Memory B cell (primary cell): ENCODE measurements around the gene PRKD2.

ENCODE experiments used
- ATAC-seq: fragments of 150-1000 bp; cut with Tn5 transposase; 2 replicates; pipeline ENCODE4 v1.10.0; 2021; ENCODE audit warnings: low read depth, mild to moderate bottlenecking, moderate library complexity
- DNase-seq, 2 donors: peaks; one replicate each; pipeline ENCODE4 v3.0.0; 2022; ENCODE audit warnings: low spot score in 2 of 2
- H3K27ac Mint-ChIP-seq: one replicate; pipeline ENCODE4 v1.8.0; 2022; ENCODE audit warnings: mild to moderate bottlenecking, moderate library complexity, mixed read lengths
- H3K27me3 Mint-ChIP-seq: one replicate; pipeline ENCODE4 v1.8.0; 2022; ENCODE audit warnings: mixed read lengths
- H3K36me3 Mint-ChIP-seq: one replicate; pipeline ENCODE4 v1.8.0; 2022; ENCODE audit warnings: mild to moderate bottlenecking, mixed read lengths
- H3K4me1 Mint-ChIP-seq: one replicate; pipeline ENCODE4 v1.8.0; 2022; ENCODE audit warnings: mixed read lengths
- H3K4me3 Mint-ChIP-seq: one replicate; pipeline ENCODE4 v1.8.0; 2022; ENCODE audit warnings: mild to moderate bottlenecking, moderate library complexity, mixed read lengths
- H3K9me3 Mint-ChIP-seq: one replicate; pipeline ENCODE4 v1.8.0; 2022; ENCODE audit warnings: mixed read lengths

Gene PRKD2

GRCh38 chr19:46661735-46662592 is 55.0 kb downstream of the PRKD2 start:
- Mint-ChIP-seq H3K36me3 (no peaks in the 10 kb centered on the region), H3K9me3 (no peaks in the 10 kb centered on the region), H3K4me1 (peaks cover 11% of the 10 kb centered on the region), H3K4me3 (peak overlapping the region; percentile 76), H3K27me3 (peaks cover 12% of the 10 kb centered on the region), H3K27ac (peak overlapping the region; percentile 73)
- peak; percentile 40 for ATAC-seq
- DNase-seq: peak; percentile 67 to 69

- Mint-ChIP-seq H3K36me3 (no peaks in the 10 kb centered on the region), H3K9me3 (no peaks in the 10 kb centered on the region), H3K27ac (peak within 1 kb of the TSS; percentile 73), H3K4me1 (peaks cover 11% of the 10 kb centered on the region), H3K27me3 (peaks cover 13% of the 10 kb centered on the region), H3K4me3 (peak within 1 kb of the TSS; percentile 76)
- DNase-seq (peak; percentile 99 to 100), ATAC-seq (peak; percentile 82)
These were observed 55.7 kb downstream of the PRKD2 start, which contains the start of gene DACT3 for GRCh38 chr19:46661020-46661731. DACT3 (minus strand) TSS chr19:46661182; CDS start chr19:46661064, 118 bp downstream.

DNA sequence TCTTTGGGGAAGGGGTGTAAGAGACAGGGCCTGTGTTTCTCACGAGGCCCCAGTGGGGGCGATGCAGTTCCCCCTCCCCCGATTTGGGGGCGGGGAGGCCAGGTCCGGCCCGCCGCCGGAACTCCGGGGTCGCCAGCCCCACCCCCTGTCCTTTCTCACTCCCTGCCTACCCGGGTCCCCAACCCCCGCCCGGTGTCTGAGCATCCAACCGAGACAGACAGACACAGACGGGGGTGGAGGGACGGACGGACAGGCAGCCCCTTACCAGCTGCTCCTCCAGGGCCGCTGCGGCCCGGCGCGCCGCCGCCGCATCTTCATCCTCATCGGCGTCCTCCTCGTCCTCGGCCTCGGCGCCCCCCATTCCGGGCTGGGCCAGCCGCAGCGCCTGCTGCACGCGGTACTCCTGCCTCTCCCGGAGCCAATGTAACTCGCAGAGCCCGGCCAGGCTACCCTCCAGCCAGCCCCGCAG is 56.3 kb downstream of the PRKD2 start:
- Mint-ChIP-seq H3K27me3 (peaks cover 14% of the 10 kb centered on the region), H3K4me3 (peak overlapping the region; percentile 76), H3K36me3 (no peaks in the 10 kb centered on the region), H3K4me1 (peaks cover 11% of the 10 kb centered on the region), H3K27ac (no peak overlapping the region), H3K9me3 (no peaks in the 10 kb centered on the region)
- DNase-seq (peak in 1 of 2 donors; percentile 42), ATAC-seq (peak; percentile 8)

DNA sequence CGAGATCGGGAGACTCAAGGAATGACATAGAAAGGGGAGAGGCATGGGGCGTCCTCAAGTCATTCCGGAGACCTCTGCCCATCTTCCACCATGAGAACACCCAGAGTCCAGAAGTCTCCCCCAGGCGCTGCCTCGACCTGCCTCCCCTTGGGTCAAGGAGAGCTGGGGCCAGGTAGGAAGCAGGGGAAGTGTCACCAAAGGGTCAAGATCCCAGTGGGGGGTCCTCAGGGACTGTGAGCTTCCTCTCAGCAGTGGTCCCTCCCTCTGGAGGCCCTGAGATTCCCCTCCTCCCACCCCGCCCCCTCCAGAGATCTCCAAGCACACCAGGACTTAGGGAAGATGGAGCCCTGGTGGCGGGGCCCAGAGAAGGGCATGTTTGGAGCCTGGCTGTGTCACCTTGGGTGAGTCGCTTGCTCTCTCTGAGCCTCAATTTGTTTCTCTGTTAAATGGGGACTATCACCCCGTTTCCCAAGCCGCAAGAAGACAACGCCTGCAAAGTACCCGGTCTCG is 56.9 kb downstream of the PRKD2 start:
- no peaks in the 10 kb centered on the region for H3K9me3 Mint-ChIP-seq
- H3K27ac Mint-ChIP-seq: no peak overlapping the region
- ATAC-seq: no peak
- peaks cover 16% of the 10 kb centered on the region for H3K27me3 Mint-ChIP-seq
- H3K4me3 Mint-ChIP-seq: peak overlapping the region; percentile 65
- H3K4me1 Mint-ChIP-seq: peaks cover 12% of the 10 kb centered on the region
- H3K36me3 Mint-ChIP-seq: no peaks in the 10 kb centered on the region
- DNase-seq: no peak

DNA sequence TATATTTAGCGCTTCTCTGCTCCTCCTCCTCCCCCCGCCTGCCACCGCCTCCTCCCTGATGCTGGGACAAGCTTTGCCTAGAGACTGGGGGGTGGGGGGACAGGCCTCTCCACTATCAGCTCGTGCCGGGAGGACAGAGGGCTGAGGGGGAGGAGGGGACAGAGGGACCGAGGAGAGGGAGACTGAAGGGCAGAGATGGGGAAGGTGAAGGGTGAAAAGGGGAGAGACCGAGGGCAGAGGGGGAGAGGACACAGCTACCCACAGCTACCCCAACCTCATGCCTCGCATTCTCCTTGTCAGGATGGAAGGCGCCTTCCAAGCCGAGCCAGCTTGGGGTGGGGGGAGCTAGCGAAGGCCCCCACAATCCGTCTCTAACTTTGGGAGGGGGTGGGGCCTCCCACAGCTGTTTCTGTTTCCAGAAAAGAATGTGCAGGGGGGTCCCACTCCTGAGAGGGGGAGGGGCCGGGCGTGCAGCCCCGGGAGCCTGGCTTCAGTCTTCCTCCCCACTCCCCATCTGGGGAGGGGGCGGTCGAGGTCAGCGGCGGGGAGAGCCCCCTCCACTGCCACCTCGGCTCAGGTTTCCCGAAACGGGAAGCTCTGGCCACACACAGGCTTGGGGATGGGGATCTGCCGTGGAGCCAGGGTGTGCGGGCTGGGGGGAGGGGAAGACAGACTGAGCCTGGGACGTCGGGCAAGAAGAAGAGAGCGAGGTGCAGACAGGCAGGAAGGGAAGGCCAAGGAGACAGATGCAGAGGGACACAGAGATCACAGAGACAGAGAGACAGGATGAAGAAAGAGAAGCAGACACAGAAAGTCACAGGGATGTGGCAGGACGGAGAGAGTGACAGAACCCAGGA is 57.5 kb downstream of the PRKD2 start:
- Mint-ChIP-seq H3K36me3 (no peaks in the 10 kb centered on the region), H3K4me3 (peak overlapping the region; percentile 65), H3K27me3 (peaks cover 18% of the 10 kb centered on the region), H3K27ac (no peak overlapping the region), H3K9me3 (no peaks in the 10 kb centered on the region), H3K4me1 (peaks cover 14% of the 10 kb centered on the region)
- ATAC-seq (no peak), DNase-seq (no peak)

GRCh38 chr19:46656541-46656940 is 60.4 kb downstream of the PRKD2 start:
- Mint-ChIP-seq H3K4me1 (peaks cover 14% of the 10 kb centered on the region), H3K36me3 (no peaks in the 10 kb centered on the region), H3K4me3 (no peak overlapping the region), H3K27me3 (peaks cover 17% of the 10 kb centered on the region), H3K27ac (no peak overlapping the region), H3K9me3 (no peaks in the 10 kb centered on the region)
- DNase-seq (no peak), ATAC-seq (no peak)

DNA sequence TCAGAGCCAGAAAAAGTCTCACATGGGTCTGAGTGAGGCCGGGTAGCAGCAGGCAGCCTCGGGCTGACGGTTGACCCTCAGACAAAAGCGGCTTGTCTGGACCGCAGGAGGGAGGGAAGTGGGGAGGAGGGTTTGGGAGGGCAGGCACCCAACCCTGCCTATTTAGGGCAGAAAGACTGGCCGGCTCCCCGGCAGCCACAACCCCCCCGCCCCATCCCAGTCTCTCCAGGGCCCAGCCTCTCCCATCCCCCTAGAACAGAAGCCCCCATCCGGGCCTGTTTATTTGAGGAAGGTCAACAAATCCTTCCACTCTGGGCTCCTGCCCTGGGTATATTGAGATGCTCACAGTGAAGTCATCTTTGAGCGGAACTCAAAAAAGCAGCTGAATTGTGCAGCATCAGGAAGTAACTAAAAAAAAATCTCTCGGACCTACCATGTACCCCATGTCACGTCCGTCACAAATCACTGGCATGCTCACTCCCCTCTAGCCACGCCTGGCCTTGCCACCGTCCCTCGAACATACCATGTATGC is 62.2 kb downstream of the PRKD2 start:
- ATAC-seq (no peak), DNase-seq (no peak)
- no peak overlapping the region for H3K27ac Mint-ChIP-seq
- peaks cover 26% of the 10 kb centered on the region for H3K27me3 Mint-ChIP-seq
- H3K4me1 Mint-ChIP-seq: peaks cover 14% of the 10 kb centered on the region
- H3K36me3 Mint-ChIP-seq: no peaks in the 10 kb centered on the region
- H3K4me3 Mint-ChIP-seq: no peak overlapping the region
- H3K9me3 Mint-ChIP-seq: no peaks in the 10 kb centered on the region

DNA sequence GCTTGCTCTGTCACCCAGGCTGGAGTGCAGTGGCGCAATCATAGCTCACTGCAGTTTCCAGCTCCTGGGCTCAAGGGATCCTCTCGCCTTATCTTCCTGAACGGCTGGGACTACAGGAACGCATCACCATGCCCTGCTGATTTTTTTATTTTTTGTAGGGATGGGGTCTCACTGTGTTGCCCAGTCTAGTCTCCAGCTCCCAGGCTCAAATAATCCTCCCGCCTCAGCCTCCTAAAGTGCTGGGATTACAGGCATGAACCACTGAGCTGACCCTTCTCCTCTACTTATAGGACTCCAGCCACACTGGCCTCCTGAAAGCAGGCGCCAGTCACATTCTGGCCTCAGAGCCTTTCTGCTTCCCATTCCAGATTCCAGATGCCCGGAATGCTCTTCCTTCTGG is 66.5 kb downstream of the PRKD2 start:
- Mint-ChIP-seq H3K36me3 (peaks cover 1% of the 10 kb centered on the region), H3K4me1 (peaks cover 15% of the 10 kb centered on the region), H3K27ac (no peak overlapping the region), H3K27me3 (peaks cover 31% of the 10 kb centered on the region), H3K9me3 (no peaks in the 10 kb centered on the region), H3K4me3 (no peak overlapping the region)
- ATAC-seq (no peak), DNase-seq (no peak)

DNA sequence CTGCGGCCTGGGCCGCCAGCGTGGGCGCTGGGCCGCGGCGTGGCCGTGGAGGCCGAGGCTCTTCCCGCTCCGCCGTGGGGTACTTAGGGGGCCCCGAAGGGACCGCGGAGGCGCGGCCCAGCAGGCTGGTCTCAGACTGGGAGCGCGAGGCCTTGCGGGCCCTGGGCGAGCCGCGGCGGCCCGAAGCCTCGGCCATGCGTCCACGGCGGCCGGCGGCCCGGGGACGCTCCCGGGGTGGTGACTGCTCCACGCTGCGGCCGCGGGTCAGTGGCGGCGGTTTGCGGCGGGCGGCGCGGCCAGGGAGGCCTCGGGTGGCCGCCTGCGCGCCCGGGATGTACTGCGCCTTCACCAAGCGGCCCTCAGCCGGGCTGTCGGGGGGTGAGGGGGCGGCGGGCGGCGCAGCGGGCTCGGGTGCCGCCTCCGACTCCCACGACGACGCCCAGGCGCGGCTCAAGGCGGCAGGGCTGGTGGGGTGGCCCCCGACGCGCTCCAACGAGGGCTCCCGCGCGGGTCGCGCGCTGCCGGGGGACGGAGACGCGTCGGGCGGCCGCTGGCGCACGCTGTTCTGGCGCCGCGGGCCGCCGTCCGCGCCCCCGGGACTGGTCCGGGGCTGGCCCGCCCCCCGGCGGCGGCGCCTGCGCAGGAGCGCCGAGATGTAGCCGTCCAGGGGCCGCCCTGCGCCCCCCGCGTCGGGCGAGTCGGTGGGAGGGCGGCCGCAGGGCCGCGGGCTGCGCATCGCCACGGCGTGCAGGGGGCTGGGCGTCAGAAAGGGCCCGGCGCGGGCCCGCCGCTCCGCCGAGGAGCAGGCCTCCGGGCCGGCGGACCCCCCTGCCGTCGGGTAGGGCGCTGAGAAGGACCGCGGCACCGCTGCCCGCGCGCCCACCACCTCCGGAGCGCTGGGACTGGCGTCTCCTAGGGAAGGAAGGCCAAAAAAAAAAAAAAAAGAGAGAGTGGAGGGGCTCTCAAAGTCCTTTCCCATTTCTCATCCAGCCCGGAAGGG is 67.7 kb downstream of the PRKD2 start:
- H3K36me3 Mint-ChIP-seq: peaks cover 1% of the 10 kb centered on the region
- peaks cover 28% of the 10 kb centered on the region for H3K27me3 Mint-ChIP-seq
- ATAC-seq: no peak
- H3K4me3 Mint-ChIP-seq: no peak overlapping the region
- H3K27ac Mint-ChIP-seq: no peak overlapping the region
- H3K4me1 Mint-ChIP-seq: peaks cover 12% of the 10 kb centered on the region
- no peak for DNase-seq
- no peaks in the 10 kb centered on the region for H3K9me3 Mint-ChIP-seq

DNA sequence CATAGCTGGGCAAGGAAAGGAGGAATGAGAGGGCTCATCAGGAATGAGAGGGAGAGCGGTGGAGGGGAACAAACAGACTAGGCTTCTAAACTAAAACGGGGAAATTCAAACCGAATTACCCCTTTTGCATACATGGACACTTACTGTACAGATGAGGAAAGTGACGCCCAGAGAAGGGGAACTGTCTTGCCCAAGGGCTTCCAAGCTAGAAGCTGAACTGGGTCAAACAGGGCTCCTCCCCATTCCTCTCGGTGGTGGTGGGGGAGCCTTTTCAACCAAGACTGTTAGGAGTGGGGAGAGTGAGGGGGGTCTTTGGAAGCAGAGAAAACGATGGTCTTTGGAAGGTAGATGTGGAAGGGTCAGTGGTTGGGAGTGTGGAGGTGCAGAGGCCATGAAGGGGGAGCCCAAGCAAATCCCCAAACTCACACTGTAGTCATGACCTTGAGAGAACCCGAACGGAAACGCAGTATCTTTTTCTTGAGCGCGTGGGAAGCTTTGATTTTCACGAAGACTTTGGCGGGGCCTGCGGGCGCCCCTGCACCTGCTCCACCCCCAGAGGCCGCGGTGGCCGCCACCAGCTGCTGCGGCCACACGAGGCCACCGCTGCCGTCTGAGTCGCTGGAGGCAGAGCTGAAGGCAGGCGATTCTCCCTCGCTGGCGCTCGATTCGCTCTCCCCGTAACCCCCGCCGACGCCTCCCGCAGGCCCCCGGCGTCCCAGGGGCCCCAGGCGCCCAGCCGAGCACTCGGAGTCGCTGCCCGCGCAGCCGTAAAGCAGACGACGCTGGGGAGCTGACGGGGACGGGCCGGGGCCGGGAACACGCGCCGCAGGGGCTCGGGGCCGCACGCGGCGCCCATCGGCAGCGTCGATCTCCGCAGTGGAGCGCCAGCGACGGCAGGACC is 68.6 kb downstream of the PRKD2 start:
- Mint-ChIP-seq H3K4me3 (peak overlapping the region; percentile 41), H3K27me3 (peaks cover 24% of the 10 kb centered on the region), H3K27ac (peak overlapping the region; percentile 6), H3K9me3 (no peaks in the 10 kb centered on the region), H3K36me3 (peaks cover 1% of the 10 kb centered on the region), H3K4me1 (peaks cover 9% of the 10 kb centered on the region)
- ATAC-seq: peak; percentile 62
- DNase-seq: no peak

GRCh38 chr19:46646402-46646801 is 70.5 kb downstream of the PRKD2 start:
- H3K4me3 Mint-ChIP-seq: no peak overlapping the region
- H3K27me3 Mint-ChIP-seq: peaks cover 28% of the 10 kb centered on the region
- H3K27ac Mint-ChIP-seq: no peak overlapping the region
- peaks cover 9% of the 10 kb centered on the region for H3K4me1 Mint-ChIP-seq
- no peak for DNase-seq
- ATAC-seq: no peak
- peaks cover 1% of the 10 kb centered on the region for H3K36me3 Mint-ChIP-seq
- H3K9me3 Mint-ChIP-seq: no peaks in the 10 kb centered on the region

DNA sequence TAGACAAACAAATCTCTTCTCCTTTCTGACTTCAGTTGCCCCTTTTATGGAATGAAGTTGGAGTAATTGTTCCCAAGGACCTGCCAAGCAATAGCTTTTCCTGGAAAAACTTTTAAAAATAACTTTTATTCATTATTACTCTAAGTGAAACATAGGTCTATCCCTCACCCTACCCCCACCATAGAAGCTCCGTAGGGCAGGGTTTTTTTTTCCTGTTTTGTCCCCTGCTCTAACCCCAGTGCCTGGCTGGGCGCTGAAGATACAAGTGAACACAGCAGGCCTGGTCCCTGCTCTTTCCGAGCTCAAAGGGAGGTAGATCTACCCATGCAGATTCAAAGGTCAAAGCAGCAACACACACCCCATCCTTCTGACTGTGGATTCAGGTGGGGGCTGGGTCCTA is 72.2 kb downstream of the PRKD2 start:
- Mint-ChIP-seq H3K4me3 (no peak overlapping the region), H3K27me3 (peaks cover 21% of the 10 kb centered on the region)

More for the DNA sequence above, 72.2 kb downstream of the PRKD2 start:
- no peaks in the 10 kb centered on the region for H3K9me3 Mint-ChIP-seq
- no peak overlapping the region for H3K27ac Mint-ChIP-seq
- DNase-seq (no peak), ATAC-seq (no peak)
- H3K4me1 Mint-ChIP-seq: peaks cover 8% of the 10 kb centered on the region
- peaks cover 1% of the 10 kb centered on the region for H3K36me3 Mint-ChIP-seq
